GM21515 (cell line): ENCODE results near the gene CCDC57.

ENCODE experiments used
- ATAC-seq: cut with Tn5 transposase; IDR thresholded peaks from one replicate; pipeline ENCODE4 v1.9.1; 2021; ENCODE audit not compliant: unreplicated experiment

CCDC57 gene

DNA sequence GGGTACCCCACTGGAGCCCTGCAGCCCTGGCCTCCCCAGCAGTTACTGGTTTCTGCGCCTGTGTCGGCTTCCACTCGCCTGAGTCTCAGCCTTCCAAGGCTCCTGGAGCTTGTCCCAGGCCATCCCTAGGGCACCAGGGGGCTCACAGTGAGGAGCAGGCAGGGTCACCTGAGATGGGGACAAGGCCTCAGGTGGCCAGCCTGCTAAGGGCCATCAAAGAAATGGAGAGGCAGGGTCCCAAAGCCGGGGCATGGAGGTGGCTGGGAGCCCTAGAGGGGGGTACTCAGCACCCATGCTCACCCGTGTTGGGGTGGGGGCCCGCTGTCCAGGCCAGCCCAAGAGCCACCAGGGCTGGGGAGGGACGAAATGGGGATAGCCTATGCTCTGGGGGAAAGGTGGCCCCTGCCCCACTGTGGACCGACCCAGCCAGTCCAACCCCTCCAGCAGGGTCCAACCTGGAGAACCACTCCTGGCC lies 115.9 kb downstream of the CCDC57 start:
- ATAC-seq = no peak

GRCh38 chr17:82095777-82096708 lies 116.6 kb downstream of the CCDC57 start:
- ATAC-seq = no peak

GRCh38 chr17:82094931-82095776 lies 117.5 kb downstream of the CCDC57 start:
- ATAC-seq = no peak

- ATAC-seq = no peak
These were observed 119.5 kb downstream of the CCDC57 start for GRCh38 chr17:82092995-82093751.

DNA sequence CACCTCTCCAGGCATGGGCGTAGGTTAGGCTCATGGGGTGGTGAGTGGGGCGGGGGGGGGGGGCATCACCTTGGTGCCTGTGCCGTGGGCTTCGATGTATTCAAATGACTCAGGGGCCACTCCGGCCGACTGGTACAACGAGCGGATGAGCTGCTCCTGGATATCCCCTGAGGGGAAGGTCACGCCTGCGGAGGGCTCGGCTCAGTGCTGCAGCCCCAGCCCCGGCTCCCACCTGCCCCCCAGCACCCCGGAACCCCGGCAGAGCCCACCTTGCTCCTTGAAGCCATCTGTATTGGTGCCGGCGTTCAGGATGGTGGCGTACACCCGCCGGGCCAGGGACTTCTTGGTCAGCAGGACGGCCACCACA lies 120.0 kb downstream of the CCDC57 start:
- no peak for ATAC-seq

GRCh38 chr17:82092094-82092586 lies 120.5 kb downstream of the CCDC57 start:
- ATAC-seq = no peak

- ATAC-seq = no peak
These were observed 121.2 kb downstream of the CCDC57 start for GRCh38 chr17:82091264-82092066.

DNA sequence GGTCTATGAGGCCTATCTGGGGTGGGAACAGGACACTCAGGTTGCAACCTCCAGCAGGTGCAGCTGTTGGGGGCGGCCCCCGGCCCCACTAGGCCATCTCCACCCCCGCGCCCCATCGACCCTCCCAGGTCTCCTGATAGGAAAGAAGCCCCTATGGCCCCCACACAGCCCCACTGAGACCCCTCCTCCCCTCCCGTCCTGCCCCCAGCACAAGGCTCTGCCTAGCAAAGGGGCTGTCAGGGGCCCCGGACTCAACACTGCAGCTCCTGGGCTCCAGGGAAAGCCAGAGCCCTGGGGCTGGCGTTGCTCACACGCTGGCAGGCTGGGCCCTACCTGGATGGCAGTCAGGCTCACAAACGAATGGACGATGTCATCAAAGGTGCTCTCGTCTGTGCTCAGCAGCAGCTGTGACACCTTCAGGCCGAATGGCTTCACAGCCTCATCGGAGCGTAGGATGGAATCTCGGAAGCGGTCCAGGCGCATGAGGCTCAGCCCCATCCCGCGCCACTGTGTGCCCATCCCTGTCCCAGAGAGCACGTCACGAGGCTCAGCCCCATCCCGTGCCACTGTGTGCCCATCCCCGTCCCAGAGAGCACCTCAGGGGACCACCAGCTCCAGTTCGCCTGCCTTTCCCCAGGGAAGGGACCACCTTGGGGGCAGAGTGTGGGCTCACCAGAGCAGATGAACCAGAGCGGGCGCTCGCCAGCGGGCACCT lies 121.9 kb downstream of the CCDC57 start:
- no peak for ATAC-seq

GRCh38 chr17:82089723-82090548 lies 122.7 kb downstream of the CCDC57 start:
- no peak for ATAC-seq

- no peak for ATAC-seq
These were observed 123.6 kb downstream of the CCDC57 start for GRCh38 chr17:82088838-82089722.

DNA sequence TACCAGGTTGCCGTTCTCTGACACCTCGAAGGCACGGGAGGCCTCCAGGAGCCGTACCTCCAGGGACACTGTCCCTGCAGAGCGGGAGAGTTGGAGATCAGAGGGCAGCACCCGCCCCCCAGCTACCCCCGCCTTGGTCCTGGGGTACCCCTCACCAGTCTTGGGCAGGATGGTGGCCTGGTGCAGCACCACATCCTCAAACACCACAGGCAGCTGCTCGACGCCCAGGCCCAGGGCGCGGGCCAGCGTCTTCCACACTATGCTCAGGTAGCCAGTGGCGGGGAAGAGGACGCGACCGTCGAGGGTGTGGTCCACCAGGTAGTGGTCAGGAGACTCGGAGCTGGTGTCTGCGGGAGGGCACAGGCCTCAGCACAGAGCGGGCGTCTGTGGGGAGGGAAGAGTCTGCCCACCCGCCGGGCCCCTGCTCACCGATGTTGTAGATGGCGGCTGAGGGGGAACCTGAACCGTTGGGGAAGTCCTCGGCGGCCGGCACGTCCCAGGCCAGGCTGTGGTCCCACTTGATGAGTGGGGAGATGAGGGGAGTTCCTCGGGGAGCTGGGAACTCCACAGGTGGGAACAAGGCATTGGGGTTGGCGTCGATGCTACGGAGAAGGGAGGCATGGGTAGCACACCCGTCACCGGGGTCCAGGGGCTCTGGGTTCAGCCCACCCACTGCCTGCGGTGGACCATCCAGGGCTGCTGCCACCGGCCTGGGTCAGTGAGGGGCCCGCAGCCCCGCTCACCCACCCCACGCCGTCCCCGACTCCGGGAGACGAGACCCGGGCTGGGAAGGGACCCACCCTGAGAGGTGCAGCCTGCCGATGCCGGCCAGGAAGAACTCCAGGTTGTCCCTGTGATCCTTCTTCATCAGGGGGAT lies 124.4 kb downstream of the CCDC57 start:
- no peak for ATAC-seq

GRCh38 chr17:82086941-82087906 lies 125.4 kb downstream of the CCDC57 start:
- ATAC-seq = no peak

GRCh38 chr17:82085931-82086764 lies 126.5 kb downstream of the CCDC57 start:
- no peak for ATAC-seq

- no peak for ATAC-seq
These were observed 127.4 kb downstream of the CCDC57 start for GRCh38 chr17:82085031-82085861.
